ENCODE measurements around the gene LRP3.

Gene LRP3

GRCh38 chr19:33240181-33240771 is 46.1 kb downstream of the LRP3 start:
- no peak for DNase-seq

GRCh38 chr19:33241091-33241529 is 47.0 kb downstream of the LRP3 start:
- DNase-seq, result no peak

GRCh38 chr19:33241530-33242101 is 47.5 kb downstream of the LRP3 start:
- peak in 1 of 2 donors; percentile 32 for DNase-seq

GRCh38 chr19:33242131-33242530 is 48.0 kb downstream of the LRP3 start:
- DNase-seq, result no peak

GRCh38 chr19:33242911-33243310 is 48.8 kb downstream of the LRP3 start:
- DNase-seq, result no peak

- DNase-seq, result peak in 1 of 2 donors; percentile 33
These were observed 52.0 kb downstream of the LRP3 start for GRCh38 chr19:33245948-33246708.

- no peak for DNase-seq
These were observed 52.7 kb downstream of the LRP3 start for GRCh38 chr19:33246709-33247440.

GRCh38 chr19:33247441-33247819 is 53.3 kb downstream of the LRP3 start:
- DNase-seq, result no peak

- no peak for DNase-seq
These were observed 54.0 kb downstream of the LRP3 start for GRCh38 chr19:33248104-33248503.

- no peak for DNase-seq
These were observed 54.4 kb downstream of the LRP3 start for GRCh38 chr19:33248553-33248953.

GRCh38 chr19:33248954-33249613 is 55.0 kb downstream of the LRP3 start:
- DNase-seq, result no peak

- no peak for DNase-seq
These were observed 55.7 kb downstream of the LRP3 start for GRCh38 chr19:33249740-33250366.

- DNase-seq, result no peak
These were observed 56.4 kb downstream of the LRP3 start for GRCh38 chr19:33250500-33250899.

GRCh38 chr19:33251076-33251475 is 56.9 kb downstream of the LRP3 start:
- DNase-seq, result no peak

- no peak for DNase-seq
These were observed 57.5 kb downstream of the LRP3 start for GRCh38 chr19:33251526-33252090.

GRCh38 chr19:33252418-33252962 is 58.4 kb downstream of the LRP3 start:
- no peak for DNase-seq

- no peak for DNase-seq
These were observed 58.8 kb downstream of the LRP3 start for GRCh38 chr19:33252971-33253370.

GRCh38 chr19:33254245-33254824 is 60.2 kb downstream of the LRP3 start:
- no peak for DNase-seq

GRCh38 chr19:33255781-33256180 is 61.7 kb downstream of the LRP3 start:
- DNase-seq, result no peak

- no peak for DNase-seq
These were observed 62.1 kb downstream of the LRP3 start for GRCh38 chr19:33256261-33256660.

GRCh38 chr19:33257828-33258227 is 63.7 kb downstream of the LRP3 start:
- DNase-seq, result no peak

Data from stimulated activated CD4-positive, alpha-beta T cell treated with anti-CD3 and anti-CD28 coated beads, Interleukin-2, amount 100 ng/mL, for 24 hours (primary cell).